Measurements from ENCODE around the gene IL17D. TPM values are rescaled to one million over a fixed set of nuclear protein-coding genes. Genes with fewer than 3 reads are reported as not detected.

The IL17D gene
- total RNA-seq, 1 donor from 2014 or later = 7.1 TPM

- no peak for DNase-seq (ENCODE audit: low spot score)
These were observed 11.9 kb upstream of the IL17D start for GRCh38 chr13:20691616-20692015.

GRCh38 chr13:20696073-20696472, 7.4 kb upstream of the IL17D start:
- DNase-seq (ENCODE audit: low spot score) = no peak

GRCh38 chr13:20699715-20700114, 3.8 kb upstream of the IL17D start:
- no peak for DNase-seq (ENCODE audit: low spot score)

GRCh38 chr13:20700288-20700687, 3.2 kb upstream of the IL17D start:
- DNase-seq (ENCODE audit: low spot score) = no peak

GRCh38 chr13:20701461-20701860, 2.0 kb upstream of the IL17D start:
- no peak for DNase-seq (ENCODE audit: low spot score)

GRCh38 chr13:20702530-20702914, 977 bp upstream of the IL17D start:
- no peak for DNase-seq (ENCODE audit: low spot score)

- DNase-seq (ENCODE audit: low spot score) = peak; percentile 67
These were observed 420 bp downstream of the IL17D start for GRCh38 chr13:20703780-20704458.

GRCh38 chr13:20704459-20705069, 1.1 kb downstream of the IL17D start:
- DNase-seq (ENCODE audit: low spot score) = no peak

- DNase-seq (ENCODE audit: low spot score) = no peak
These were observed 3.2 kb downstream of the IL17D start for GRCh38 chr13:20706661-20707060.

GRCh38 chr13:20708216-20708615, 4.7 kb downstream of the IL17D start:
- no peak for DNase-seq (ENCODE audit: low spot score)

GRCh38 chr13:20709369-20709768, 5.9 kb downstream of the IL17D start:
- no peak for DNase-seq (ENCODE audit: low spot score)

- no peak for DNase-seq (ENCODE audit: low spot score)
These were observed 6.3 kb downstream of the IL17D start for GRCh38 chr13:20709782-20710181.

- DNase-seq (ENCODE audit: low spot score) = no peak
These were observed 8.0 kb downstream of the IL17D start for GRCh38 chr13:20711301-20712044.

GRCh38 chr13:20713014-20713376, 9.5 kb downstream of the IL17D start:
- no peak for DNase-seq (ENCODE audit: low spot score)

- DNase-seq (ENCODE audit: low spot score) = no peak
These were observed 10.3 kb downstream of the IL17D start for GRCh38 chr13:20713751-20714150.

- no peak for DNase-seq (ENCODE audit: low spot score)
These were observed 10.7 kb downstream of the IL17D start for GRCh38 chr13:20714161-20714560.

GRCh38 chr13:20714563-20715329, 11.2 kb downstream of the IL17D start:
- peak; percentile 20 for DNase-seq (ENCODE audit: low spot score)

GRCh38 chr13:20715330-20715712, 11.8 kb downstream of the IL17D start:
- DNase-seq (ENCODE audit: low spot score) = peak; percentile 34

GRCh38 chr13:20716951-20717350, 13.5 kb downstream of the IL17D start:
- no peak for DNase-seq (ENCODE audit: low spot score)

GRCh38 chr13:20717581-20718542, 14.4 kb downstream of the IL17D start:
- DNase-seq (ENCODE audit: low spot score) = no peak

- DNase-seq (ENCODE audit: low spot score) = no peak
These were observed 15.6 kb downstream of the IL17D start for GRCh38 chr13:20718958-20719566.
